Brain microvascular endothelial cell (primary cell): ENCODE results near the gene OTUD4.
A peak's percentile ranks its signal among the peaks of the same experiment; 100 is the strongest.
"Not testable (repeated sequence)": the region's sequence is repeated elsewhere in the genome, so short reads cannot be mapped to it uniquely, and the experiment has no call there.

Source experiments
- DNase-seq: peaks from one replicate; pipeline ENCODE4 v3.0.0-alpha.2; 2020
- H3K27ac ChIP-seq: fragments of 250-450 bp; sonication (Bioruptor Pico); 2 replicates; pipeline ENCODE4 v1.5.1; 2020; ENCODE audit warnings: mild to moderate bottlenecking, moderate library complexity
- H3K27me3 ChIP-seq: fragments of 250-450 bp; sonication (Bioruptor Pico); replicated peaks from 2 replicates; pipeline ENCODE4 v1.5.1; 2020; ENCODE audit warnings: mild to moderate bottlenecking
- H3K36me3 ChIP-seq: fragments of 250-450 bp; sonication (Bioruptor Pico); replicated peaks from 2 replicates; pipeline ENCODE4 v1.5.1; 2020; ENCODE audit warnings: mild to moderate bottlenecking
- H3K4me3 ChIP-seq: 2 replicates; pipeline ENCODE4 v1.5.1; 2011; ENCODE audit warnings: low read depth, mild to moderate bottlenecking, control low read depth, low read length, moderate library complexity
- CTCF ChIP-seq: IDR thresholded peaks from 2 replicates; pipeline ENCODE4 v1.5.1; 2011; ENCODE audit warnings: low read depth, mild to moderate bottlenecking, moderate library complexity, low read length, control low read depth, inconsistent platforms; ENCODE audit errors: missing control alignments
- in situ Hi-C: cut with HindIII; loops from 2 replicates; pipeline ENCODE4 v1.10.0; 2017; ENCODE audit warnings: low sequenced_read_pairs, low pct_ligation_motif_present

The OTUD4 gene

DNA sequence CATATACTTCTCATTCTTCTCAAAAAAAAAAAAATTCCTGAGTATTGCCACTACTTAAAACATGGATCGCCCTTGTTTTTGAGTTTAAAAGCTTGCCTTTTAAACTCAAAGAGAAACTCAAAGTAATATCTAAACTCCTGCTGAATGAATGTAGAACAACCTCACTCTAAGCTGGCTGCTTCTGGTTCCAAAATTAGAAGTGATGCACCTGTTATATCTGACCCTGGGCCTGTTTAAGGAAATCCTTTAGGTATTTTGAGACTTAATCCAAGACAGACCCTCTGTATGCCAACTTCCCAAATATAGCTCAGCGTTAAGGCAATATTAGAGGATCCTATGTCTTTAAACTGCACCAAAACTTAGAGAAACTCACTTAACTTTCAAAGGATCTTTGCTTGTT lies 1.8 kb upstream of the OTUD4 start:
- Histone ChIP-seq H3K27ac (no peak overlapping the region), H3K27me3 (no peaks in the 10 kb centered on the region), H3K4me3 (no peak overlapping the region), H3K36me3 (no peaks in the 10 kb centered on the region)
- DNase-seq, result no peak
- TF ChIP-seq CTCF, result no peak
- in situ Hi-C loops, result no loop called here

- DNase-seq, result no peak
- H3K36me3 ChIP-seq, result no peaks in the 10 kb centered on the region
- no peak overlapping the region for H3K27ac ChIP-seq
- H3K27me3 ChIP-seq, result no peaks in the 10 kb centered on the region
- in situ Hi-C loops, result no loop called here
- TF ChIP-seq CTCF, result no peak
- H3K4me3 ChIP-seq, result peak overlapping the region; percentile 69
Measured at GRCh38 chr4:145181091-145181501, 707 bp upstream of the OTUD4 start.

- H3K4me3 ChIP-seq, result peak overlapping the region; percentile 68
- H3K36me3 ChIP-seq, in situ Hi-C loops, H3K27me3 ChIP-seq: not testable (repeated sequence)
- H3K27ac ChIP-seq, result peak overlapping the region; percentile 89
- peak; percentile 26 for DNase-seq
Measured at GRCh38 chr4:145179861-145180297, 510 bp downstream of the OTUD4 start.

GRCh38 chr4:145179281-145179860 lies 1.0 kb downstream of the OTUD4 start:
- H3K4me3 ChIP-seq, result peak overlapping the region; percentile 68
- H3K36me3 ChIP-seq, result no peaks in the 10 kb centered on the region
- DNase-seq, result peak; percentile 41
- peak overlapping the region; percentile 89 for H3K27ac ChIP-seq
- H3K27me3 ChIP-seq, result no peaks in the 10 kb centered on the region
- in situ Hi-C loops, result no loop called here
- TF ChIP-seq CTCF, result no peak

DNA sequence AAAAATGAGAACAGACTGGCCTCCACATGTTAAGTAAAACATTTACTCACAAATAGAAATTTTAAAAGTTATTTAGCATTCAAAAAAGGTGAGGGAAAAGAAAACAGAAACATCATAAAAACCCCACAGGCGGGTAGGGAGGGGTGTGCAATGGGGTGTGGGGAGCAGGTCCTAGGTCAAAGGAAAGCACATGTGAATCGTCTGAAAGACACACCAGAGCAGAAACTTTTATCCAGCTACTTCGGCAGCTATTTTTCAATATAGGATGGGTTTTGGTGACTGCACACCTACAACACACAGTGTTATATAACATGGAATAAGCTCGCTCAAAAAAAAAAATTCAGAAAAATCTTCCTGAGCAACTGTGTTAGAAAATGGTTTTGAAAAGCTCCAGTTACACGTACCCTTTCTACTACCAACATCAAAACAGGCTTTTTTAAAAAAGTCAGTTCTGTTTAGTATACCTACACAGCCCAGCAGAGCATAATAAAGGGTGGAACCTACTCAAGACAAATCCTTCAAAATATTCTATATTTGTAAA lies 1.6 kb downstream of the OTUD4 start:
- Histone ChIP-seq H3K4me3 (peak overlapping the region; percentile 68), H3K36me3 (no peaks in the 10 kb centered on the region), H3K27me3 (no peaks in the 10 kb centered on the region), H3K27ac (peak overlapping the region; percentile 89)
- in situ Hi-C loops, result no loop called here
- no peak for DNase-seq
- no peak for TF ChIP-seq CTCF

GRCh38 chr4:145177906-145178538 lies 2.4 kb downstream of the OTUD4 start:
- TF ChIP-seq CTCF, result no peak
- no peak for DNase-seq
- Histone ChIP-seq H3K27me3 (no peaks in the 10 kb centered on the region), H3K4me3 (peak overlapping the region; percentile 68), H3K36me3 (no peaks in the 10 kb centered on the region), H3K27ac (peak overlapping the region; percentile 58)
- in situ Hi-C loops, result no loop called here
